SK-N-SH treated with all-trans-retinoic acid at 6 μM for 48 hours (cell line): Measurements from ENCODE around the gene OBP2B.

Source experiments
- ATAC-seq: fragments of 200-7000 bp; cut with Tn5 transposase; 3 replicates; pipeline ENCODE4 v1.9.1; 2020; ENCODE audit warnings: mild to moderate bottlenecking, moderate library complexity
- ARNTL ChIP-seq: fragments of 450-650 bp; formaldehyde crosslinking; IDR thresholded peaks from 2 replicates; pipeline ENCODE4 v1.5.0; 2020; ENCODE audit warnings: low read depth, mild to moderate bottlenecking, moderate library complexity, borderline replicate concordance
- BACH2 ChIP-seq: fragments of 250-450 bp; sonication (Bioruptor Pico); IDR thresholded peaks from 2 replicates; pipeline ENCODE4 v1.9.0; 2021; ENCODE audit warnings: mild to moderate bottlenecking, borderline replicate concordance
- CSDC2 ChIP-seq: fragments of 250-450 bp; sonication (Bioruptor Pico); IDR thresholded peaks from 2 replicates; pipeline ENCODE4 v1.5.0; 2020; ENCODE audit warnings: mild to moderate bottlenecking, moderate library complexity
- ESRRG ChIP-seq: fragments of 250-450 bp; sonication (Bioruptor Pico); IDR thresholded peaks from 2 replicates; pipeline ENCODE4 v1.6.1; 2021; ENCODE audit warnings: mild to moderate bottlenecking
- GLIS3 ChIP-seq: fragments of 250-450 bp; sonication (Bioruptor Pico); IDR thresholded peaks from 2 replicates; pipeline ENCODE4 v1.5.0; 2020; ENCODE audit warnings: mild to moderate bottlenecking, moderate library complexity
- ISL1 ChIP-seq: fragments of 250-450 bp; sonication (Bioruptor Pico); IDR thresholded peaks from 2 replicates; pipeline ENCODE4 v2.1.2; 2022; ENCODE audit warnings: mild to moderate bottlenecking, moderate library complexity
- OSR1 ChIP-seq: fragments of 250-450 bp; sonication (Bioruptor Pico); IDR thresholded peaks from 2 replicates; pipeline ENCODE4 v1.8.0; 2022; ENCODE audit warnings: moderate library complexity, mild to moderate bottlenecking, inconsistent platforms
- PPARA ChIP-seq: fragments of 250-450 bp; sonication (Bioruptor Pico); IDR thresholded peaks from 2 replicates; pipeline ENCODE4 v1.5.0; 2020; ENCODE audit warnings: mild to moderate bottlenecking, borderline replicate concordance
- RARB ChIP-seq: fragments of 250-450 bp; sonication (Bioruptor Pico); IDR thresholded peaks from 2 replicates; pipeline ENCODE4 v1.8.0; 2021; ENCODE audit warnings: mild to moderate bottlenecking, moderate library complexity
- SNAI2 ChIP-seq: fragments of 250-450 bp; sonication (Bioruptor Pico); IDR thresholded peaks from 2 replicates; pipeline ENCODE4 v1.5.0; 2020; ENCODE audit warnings: mild to moderate bottlenecking, moderate library complexity
- TOX ChIP-seq: fragments of 250-450 bp; sonication (Bioruptor Pico); IDR thresholded peaks from 2 replicates; pipeline ENCODE4 v1.8.0; 2021; ENCODE audit warnings: mild to moderate bottlenecking, moderate library complexity, borderline replicate concordance
- ZC3H10 ChIP-seq: fragments of 250-450 bp; sonication (Bioruptor Pico); IDR thresholded peaks from 2 replicates; pipeline ENCODE4 v1.5.1; 2021; ENCODE audit warnings: mild to moderate bottlenecking, moderate library complexity
- ZFP3 ChIP-seq: fragments of 250-450 bp; sonication (Bioruptor Pico); IDR thresholded peaks from 2 replicates; pipeline ENCODE4 v1.5.0; 2020; ENCODE audit warnings: mild to moderate bottlenecking, moderate library complexity
- ZFP30 ChIP-seq: fragments of 450-650 bp; formaldehyde crosslinking; IDR thresholded peaks from 2 replicates; pipeline ENCODE4 v1.5.0; 2022; ENCODE audit warnings: mild to moderate bottlenecking, moderate library complexity
- ZNF565 ChIP-seq: fragments of 450-650 bp; formaldehyde crosslinking; conservative IDR thresholded peaks from 2 replicates; pipeline ENCODE4 v1.5.0; 2020; ENCODE audit warnings: low read depth, mild to moderate bottlenecking, moderate library complexity
- ZNF70 ChIP-seq: fragments of 450-650 bp; formaldehyde crosslinking; IDR thresholded peaks from 2 replicates; pipeline ENCODE4 v1.5.0; 2020; ENCODE audit warnings: mild to moderate bottlenecking, moderate library complexity
- ZNF8 ChIP-seq: fragments of 450-650 bp; formaldehyde crosslinking; IDR thresholded peaks from 2 replicates; pipeline ENCODE4 v1.5.0; 2020; ENCODE audit warnings: mild to moderate bottlenecking, moderate library complexity
- TF ChIP-seq, protein P1 (sequence below): fragments of 250-450 bp; sonication (Bioruptor Pico); IDR thresholded peaks from 2 replicates; pipeline ENCODE4 v1.8.0; 2021; ENCODE audit warnings: low read depth, mild to moderate bottlenecking, moderate library complexity, borderline replicate concordance
- TF ChIP-seq, protein P2 (sequence below): fragments of 250-450 bp; sonication (Bioruptor Pico); IDR thresholded peaks from 2 replicates; pipeline ENCODE4 v1.5.1; 2020; ENCODE audit warnings: low read depth, mild to moderate bottlenecking, moderate library complexity
- TF ChIP-seq, protein P3 (sequence below): fragments of 250-450 bp; sonication (Bioruptor Pico); IDR thresholded peaks from 2 replicates; pipeline ENCODE4 v1.8.0; 2020; ENCODE audit warnings: mild to moderate bottlenecking, moderate library complexity, borderline replicate concordance
- TF ChIP-seq, protein P4 (sequence below): fragments of 250-450 bp; sonication (Bioruptor Pico); IDR thresholded peaks from 2 replicates; pipeline ENCODE4 v1.5.1; 2021; ENCODE audit warnings: mild to moderate bottlenecking, moderate library complexity

The OBP2B gene

DNA sequence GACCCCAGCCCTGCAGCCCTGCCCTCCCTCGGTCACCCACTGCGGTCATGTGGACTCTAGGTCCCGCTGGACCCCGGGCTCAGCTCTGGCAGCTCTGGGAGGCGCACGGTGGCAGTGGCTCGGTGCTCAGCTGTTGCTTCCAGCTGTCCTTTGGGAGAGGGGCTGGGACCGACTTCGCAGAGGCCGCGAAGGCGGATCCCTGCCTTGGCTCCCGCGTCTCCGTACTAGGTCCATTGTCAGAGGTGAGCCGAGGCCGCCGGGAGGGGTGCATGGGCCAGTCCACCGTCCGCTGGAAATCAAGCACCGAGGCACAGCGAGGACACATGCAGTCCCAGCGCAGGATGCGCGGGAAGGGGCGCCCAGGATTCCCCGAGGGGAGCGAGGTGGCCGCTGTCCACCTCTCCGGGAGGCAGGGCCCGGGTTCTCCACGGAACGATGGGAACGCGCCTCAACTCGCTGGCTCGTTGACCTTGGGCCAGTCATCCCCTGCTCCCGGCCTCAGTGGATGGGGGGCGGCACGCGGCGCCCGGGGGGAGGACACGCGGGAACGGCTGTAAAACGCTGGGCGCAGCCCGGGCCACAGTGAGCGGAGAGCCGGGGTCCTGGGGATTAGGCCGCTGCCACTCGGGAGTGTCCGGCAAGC, 46.1 kb downstream of the OBP2B start:
- TF ChIP-seq ZC3H10 (CRISPR knock-in tag): no peak
- TF ChIP-seq ZFP30 (CRISPR knock-in tag): no peak
- no peak for TF ChIP-seq ESRRG (CRISPR knock-in tag)
- no peak for TF ChIP-seq ZFP3 (CRISPR knock-in tag)
- TF ChIP-seq RARB (CRISPR knock-in tag): no peak
- TF ChIP-seq, protein P1, sequence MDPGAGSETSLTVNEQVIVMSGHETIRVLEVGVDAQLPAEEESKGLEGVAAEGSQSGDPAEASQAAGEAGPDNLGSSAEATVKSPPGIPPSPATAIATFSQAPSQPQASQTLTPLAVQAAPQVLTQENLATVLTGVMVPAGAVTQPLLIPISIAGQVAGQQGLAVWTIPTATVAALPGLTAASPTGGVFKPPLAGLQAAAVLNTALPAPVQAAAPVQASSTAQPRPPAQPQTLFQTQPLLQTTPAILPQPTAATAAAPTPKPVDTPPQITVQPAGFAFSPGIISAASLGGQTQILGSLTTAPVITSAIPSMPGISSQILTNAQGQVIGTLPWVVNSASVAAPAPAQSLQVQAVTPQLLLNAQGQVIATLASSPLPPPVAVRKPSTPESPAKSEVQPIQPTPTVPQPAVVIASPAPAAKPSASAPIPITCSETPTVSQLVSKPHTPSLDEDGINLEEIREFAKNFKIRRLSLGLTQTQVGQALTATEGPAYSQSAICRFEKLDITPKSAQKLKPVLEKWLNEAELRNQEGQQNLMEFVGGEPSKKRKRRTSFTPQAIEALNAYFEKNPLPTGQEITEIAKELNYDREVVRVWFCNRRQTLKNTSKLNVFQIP (CRISPR knock-in tag): no peak
- TF ChIP-seq ZNF8: no peak
- TF ChIP-seq SNAI2: no peak
- no peak for TF ChIP-seq ZNF70 (CRISPR knock-in tag)
- TF ChIP-seq, protein P2, sequence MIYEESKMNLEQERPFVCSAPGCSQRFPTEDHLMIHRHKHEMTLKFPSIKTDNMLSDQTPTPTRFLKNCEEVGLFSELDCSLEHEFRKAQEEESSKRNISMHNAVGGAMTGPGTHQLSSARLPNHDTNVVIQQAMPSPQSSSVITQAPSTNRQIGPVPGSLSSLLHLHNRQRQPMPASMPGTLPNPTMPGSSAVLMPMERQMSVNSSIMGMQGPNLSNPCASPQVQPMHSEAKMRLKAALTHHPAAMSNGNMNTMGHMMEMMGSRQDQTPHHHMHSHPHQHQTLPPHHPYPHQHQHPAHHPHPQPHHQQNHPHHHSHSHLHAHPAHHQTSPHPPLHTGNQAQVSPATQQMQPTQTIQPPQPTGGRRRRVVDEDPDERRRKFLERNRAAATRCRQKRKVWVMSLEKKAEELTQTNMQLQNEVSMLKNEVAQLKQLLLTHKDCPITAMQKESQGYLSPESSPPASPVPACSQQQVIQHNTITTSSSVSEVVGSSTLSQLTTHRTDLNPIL (CRISPR knock-in tag): no peak
- no peak for TF ChIP-seq CSDC2 (CRISPR knock-in tag)
- no peak for TF ChIP-seq TOX (CRISPR knock-in tag)
- TF ChIP-seq GLIS3 (CRISPR knock-in tag): no peak
- TF ChIP-seq, protein P3, sequence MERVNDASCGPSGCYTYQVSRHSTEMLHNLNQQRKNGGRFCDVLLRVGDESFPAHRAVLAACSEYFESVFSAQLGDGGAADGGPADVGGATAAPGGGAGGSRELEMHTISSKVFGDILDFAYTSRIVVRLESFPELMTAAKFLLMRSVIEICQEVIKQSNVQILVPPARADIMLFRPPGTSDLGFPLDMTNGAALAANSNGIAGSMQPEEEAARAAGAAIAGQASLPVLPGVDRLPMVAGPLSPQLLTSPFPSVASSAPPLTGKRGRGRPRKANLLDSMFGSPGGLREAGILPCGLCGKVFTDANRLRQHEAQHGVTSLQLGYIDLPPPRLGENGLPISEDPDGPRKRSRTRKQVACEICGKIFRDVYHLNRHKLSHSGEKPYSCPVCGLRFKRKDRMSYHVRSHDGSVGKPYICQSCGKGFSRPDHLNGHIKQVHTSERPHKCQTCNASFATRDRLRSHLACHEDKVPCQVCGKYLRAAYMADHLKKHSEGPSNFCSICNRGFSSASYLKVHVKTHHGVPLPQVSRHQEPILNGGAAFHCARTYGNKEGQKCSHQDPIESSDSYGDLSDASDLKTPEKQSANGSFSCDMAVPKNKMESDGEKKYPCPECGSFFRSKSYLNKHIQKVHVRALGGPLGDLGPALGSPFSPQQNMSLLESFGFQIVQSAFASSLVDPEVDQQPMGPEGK (CRISPR knock-in tag): no peak
- TF ChIP-seq ISL1 (CRISPR knock-in tag): no peak
- no peak for TF ChIP-seq ZNF565
- no peak for TF ChIP-seq BACH2 (CRISPR knock-in tag)
- TF ChIP-seq, protein P4, sequence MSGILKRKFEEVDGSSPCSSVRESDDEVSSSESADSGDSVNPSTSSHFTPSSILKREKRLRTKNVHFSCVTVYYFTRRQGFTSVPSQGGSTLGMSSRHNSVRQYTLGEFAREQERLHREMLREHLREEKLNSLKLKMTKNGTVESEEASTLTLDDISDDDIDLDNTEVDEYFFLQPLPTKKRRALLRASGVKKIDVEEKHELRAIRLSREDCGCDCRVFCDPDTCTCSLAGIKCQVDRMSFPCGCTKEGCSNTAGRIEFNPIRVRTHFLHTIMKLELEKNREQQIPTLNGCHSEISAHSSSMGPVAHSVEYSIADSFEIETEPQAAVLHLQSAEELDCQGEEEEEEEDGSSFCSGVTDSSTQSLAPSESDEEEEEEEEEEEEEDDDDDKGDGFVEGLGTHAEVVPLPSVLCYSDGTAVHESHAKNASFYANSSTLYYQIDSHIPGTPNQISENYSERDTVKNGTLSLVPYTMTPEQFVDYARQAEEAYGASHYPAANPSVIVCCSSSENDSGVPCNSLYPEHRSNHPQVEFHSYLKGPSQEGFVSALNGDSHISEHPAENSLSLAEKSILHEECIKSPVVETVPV (CRISPR knock-in tag): no peak
- TF ChIP-seq, all 23 proteins: peak for 0
- ATAC-seq: no peak

DNA sequence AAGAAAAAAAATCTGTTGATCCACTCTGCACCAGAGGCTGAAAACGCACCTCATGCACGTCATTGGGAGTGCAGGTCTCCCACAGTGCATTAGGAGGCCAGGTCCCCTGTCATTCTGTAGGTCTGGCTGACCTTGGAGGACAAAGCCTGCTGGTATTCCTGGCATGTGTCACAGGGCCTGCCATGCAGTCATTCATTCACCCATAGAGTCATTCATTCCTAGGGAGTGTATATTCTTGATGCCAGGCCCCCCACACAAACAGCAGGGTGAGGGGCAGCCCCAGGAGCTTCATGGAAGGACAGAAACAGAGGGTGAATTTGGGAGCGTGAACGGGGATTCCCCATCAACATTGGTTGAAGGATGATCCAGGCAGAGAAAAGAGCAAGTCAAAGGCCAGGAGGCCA, 47.5 kb downstream of the OBP2B start:
- TF ChIP-seq CSDC2 (CRISPR knock-in tag) (no peak), ARNTL (CRISPR knock-in tag) (no peak), PPARA (CRISPR knock-in tag) (no peak), ZNF8 (no peak), ZFP3 (CRISPR knock-in tag) (no peak), ZFP30 (CRISPR knock-in tag) (no peak), TOX (CRISPR knock-in tag) (no peak), ZNF565 (no peak), OSR1 (CRISPR knock-in tag) (no peak), SNAI2 (no peak)
- TF ChIP-seq, protein P3 (CRISPR knock-in tag): no peak
- TF ChIP-seq, protein P1 (CRISPR knock-in tag): no peak
- ATAC-seq: no peak
